Activated CD8-positive, alpha-beta memory T cell treated with anti-CD3 and anti-CD28 coated beads for 4 hours (primary cell): Measurements from ENCODE around the gene NBEAL1.
"Not testable (repeated sequence)": the region's sequence is repeated elsewhere in the genome, so short reads cannot be mapped to it uniquely, and the experiment has no call there.

Experiments used
- DNase-seq, 2 donors: peaks; one replicate each; pipeline ENCODE4 v3.0.0-alpha.2; 2020; ENCODE audit warnings: low read depth in 2 of 2

Gene NBEAL1

DNA sequence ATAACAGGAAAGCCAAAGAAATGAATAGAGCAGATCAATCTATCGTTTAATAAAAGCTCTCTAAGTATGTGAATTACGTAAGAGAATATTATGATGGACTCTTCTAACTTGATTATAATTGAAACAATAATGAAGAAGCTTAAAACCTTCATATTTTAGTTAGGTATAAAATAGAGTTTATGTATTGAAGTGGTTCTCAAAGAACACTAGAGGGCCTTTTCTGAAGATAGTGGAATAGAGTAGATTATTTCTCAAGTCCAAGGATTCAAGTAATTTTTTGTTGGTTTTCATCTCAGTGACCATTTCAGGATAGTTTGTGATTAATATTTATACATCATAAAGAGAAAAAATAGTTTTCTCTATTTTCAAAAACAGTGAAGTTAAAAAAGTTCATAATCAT is 97.7 kb downstream of the NBEAL1 start:
- DNase-seq = no peak

DNA sequence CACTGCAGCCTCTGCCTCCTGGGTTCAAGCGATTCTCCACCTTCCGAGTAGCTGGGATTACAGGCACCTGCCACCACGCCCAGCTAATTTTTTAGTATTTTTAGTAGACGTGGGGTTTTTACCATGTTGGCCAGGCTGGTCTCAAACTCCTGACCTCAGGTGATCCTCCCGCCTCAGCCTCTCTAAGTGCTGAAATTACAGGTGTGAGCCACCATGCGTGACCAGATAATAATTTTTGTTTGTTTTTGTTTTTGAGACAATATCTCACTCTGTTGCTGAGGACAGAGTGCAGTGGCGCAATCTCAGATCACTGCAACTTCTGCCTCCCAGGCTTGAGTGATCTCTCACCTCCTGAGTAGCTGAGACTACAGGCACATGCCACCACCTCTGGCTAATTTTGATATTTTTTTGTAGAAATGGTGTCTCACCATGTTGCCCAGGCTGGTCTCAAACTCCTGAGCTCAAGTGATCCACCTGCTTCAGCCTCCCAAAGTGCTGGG is 100.6 kb downstream of the NBEAL1 start:
- DNase-seq = not testable (repeated sequence)

DNA sequence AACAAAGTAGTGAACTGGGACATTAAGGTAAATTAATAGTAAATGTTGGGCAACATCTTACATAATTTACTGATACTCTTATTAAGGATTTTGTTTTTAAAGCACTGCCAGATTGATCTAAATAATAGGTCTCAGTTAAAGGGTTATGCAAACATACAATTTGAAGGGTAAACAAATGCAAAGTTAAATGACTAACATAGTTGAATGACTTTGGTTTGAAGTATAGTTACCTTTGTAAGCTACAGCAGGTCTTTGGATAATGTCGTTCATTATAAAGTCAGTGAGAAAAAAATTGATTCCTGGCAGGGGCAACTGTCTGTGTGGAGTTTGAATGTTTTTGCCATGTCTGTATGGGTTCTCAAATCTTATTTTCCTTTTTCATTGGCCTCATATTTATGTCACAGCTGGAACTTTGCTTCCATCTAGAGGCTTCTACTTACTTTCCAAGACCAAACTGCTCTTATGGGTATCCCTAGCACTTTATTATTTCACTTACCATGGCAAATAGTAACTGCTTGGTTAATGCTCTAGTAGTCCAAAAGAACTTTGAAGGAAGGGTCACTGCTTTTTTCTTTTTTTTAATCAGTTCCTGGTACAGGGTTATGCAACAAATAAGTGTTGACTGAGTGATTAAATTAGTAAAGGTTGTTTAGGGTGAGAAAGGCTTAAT is 107.8 kb downstream of the NBEAL1 start:
- no peak for DNase-seq

DNA sequence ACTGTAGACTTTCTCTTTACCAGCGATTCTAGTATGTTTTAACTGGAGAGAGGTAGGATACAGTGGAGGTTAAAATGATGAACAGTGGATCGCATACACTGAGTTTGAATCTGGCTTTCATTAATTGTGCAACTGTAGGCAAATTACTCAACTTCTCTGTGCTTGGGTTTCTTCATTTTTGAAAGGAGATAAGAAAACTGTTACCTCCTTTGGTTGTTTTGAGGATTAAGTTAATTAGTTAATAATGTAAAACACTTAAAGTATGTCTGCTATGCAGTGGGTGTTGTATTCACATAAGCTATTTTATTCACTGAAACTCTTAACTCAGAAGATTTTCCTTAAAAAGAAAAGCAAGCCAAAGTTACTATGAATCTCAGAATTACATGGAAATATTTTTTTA is 112.3 kb downstream of the NBEAL1 start:
- DNase-seq = no peak

DNA sequence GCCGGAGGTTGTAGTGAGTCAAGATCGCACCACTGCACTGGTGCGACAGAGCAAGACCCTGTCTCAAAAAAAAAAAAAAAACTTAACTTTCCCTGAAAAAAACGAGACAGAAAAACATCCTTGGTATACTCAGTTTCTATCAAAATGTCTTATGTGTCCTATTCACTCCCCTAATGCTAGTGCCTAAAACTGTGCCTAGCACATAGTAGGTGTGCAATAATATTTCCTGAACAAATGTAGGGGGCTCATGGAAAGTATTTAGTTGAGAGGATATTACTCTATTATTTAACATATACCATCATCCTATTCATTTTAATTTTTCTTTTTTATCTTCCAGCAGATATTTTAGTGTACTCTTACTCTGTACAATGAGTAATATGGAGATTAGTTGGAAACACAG is 120.4 kb downstream of the NBEAL1 start:
- DNase-seq = no peak

DNA sequence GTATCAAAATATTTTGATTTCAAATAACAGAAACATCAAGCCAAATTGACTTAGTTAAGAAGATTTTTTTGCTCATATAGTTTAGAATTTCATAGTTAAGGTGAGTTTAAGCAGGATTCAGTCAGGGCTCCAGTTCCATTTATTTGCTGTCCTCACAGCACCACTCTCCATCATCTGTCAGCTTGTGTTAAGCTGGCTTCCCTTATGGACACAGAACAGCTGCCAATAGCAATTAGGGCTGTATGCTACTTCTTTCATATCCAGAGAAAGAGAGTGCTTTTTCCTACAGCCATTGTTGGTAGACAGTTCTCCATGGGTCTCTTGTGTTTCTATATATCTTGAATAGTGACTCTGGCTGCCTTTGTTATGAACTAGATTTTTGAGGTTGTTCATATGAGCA is 128.7 kb downstream of the NBEAL1 start:
- no peak for DNase-seq

DNA sequence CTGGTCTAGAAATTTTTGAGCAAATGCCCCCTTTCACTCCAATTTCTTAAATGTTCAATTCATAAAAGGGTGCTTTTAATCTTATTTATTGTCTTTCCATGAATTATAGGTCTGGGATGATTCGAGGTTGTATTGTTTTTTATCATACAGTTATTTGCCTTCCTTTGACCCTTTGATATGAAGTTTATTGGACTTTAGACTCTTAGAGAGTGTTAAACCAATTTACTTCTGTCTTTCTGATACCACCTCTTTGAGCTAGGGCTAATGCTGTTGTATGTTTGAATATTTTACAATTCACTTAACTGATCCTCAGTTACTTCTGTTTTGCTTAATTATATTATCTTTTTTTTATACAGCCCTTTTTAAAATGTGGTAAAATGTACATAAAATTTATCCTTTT is 134.5 kb downstream of the NBEAL1 start:
- DNase-seq = no peak

DNA sequence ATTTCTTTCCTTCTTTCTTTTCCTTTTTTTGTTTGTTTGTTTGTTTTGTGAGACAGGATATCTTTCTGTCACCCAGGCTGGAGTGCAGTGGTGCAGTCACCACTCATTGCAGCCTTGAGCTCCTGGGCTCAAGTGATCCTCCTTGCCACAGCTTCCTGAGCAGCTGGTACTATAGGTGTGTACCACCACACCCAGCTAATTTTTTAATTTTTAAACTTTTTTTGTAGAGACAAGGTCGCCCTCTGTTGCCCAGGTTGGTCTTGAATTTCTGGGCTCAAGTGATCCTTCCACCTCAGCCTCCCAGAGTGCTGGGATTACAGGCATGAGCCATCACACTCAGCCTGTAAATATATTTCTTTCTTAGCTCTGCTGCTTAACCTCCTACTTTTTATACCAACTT is 140.7 kb downstream of the NBEAL1 start:
- DNase-seq = no peak

DNA sequence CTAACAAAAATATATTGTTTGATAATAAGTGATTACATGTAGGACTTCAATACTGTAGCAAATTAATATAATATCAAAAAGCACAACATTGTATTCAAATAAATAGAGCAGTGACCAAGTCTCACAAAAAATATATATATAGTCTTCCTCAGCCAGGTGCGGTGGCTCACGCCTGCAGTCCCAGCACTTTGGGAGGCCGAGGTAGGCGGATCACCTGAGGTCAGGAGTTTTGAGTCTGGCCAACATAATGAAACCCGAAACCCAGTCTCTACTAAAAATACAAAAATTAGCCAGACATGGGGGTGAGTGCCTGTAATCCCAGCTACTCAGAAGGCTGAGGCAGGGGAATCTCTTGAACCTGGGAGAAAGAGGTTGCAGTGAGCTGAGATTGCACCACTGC is 148.0 kb downstream of the NBEAL1 start:
- DNase-seq = not testable (repeated sequence)

DNA sequence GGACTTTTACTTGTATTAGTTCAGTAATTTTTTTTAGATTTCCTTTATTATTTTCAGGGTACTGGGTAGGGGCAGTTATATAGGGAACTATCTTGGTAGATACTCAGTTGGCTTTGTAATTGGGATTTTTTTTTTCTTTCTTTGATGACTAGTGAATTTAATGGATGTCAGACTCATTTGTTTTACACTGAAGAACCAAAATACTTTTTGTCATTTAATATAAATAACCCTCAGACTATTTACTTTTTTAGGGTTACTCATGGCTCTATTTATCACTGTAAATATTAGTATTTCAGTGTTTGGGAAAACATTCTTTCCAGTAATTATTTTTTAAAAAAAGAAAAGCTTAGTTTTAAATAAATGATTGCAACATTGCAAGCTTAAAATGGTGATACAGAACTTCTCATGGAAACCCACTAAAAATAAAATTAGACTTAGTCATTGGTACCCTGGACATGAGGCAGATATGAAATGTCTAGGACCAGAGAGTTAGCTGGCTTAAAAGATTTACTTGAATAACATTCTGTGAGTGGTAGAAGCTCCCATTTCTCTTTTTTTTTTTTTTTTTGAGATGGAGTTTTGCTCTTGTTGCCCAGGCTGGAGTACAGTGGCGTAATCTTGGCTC is 149.7 kb downstream of the NBEAL1 start:
- no peak for DNase-seq

DNA sequence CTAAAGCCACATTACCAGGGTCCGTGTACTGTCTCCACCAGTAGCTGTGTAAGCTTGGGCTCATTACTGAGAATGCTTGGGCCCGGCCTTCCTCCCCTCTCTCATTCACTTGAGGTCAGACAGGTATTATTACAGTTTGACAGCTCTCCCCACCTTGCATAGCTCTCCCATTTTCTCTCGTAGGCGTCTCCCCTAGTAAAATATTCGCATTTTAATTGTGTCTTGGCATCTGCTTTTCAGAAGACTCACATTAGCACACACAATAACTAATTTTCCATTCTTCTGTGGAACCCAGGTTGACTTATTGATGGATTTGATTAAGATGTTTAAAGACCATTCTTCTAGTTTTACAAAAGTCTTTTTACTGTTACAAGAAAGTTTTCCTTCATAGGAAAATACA is 153.1 kb downstream of the NBEAL1 start:
- DNase-seq = no peak

DNA sequence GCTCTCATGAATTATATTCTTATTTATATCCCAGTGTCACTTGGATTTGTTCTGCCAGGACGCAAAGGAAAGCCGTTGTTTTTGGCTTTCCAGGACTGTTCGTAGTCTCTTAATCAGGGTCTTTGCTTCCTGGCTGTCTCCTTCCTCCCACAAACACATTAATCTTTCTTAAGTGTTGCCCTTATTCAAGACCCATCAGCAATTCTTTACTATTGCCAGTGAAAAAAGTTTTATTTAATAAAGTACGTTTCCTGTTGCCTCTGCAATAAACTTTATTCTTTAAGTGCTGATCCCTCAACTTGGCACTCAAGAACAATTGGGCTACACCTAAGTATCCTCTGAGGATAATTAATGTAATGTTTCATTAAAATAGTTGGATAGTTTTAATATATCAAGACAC is 155.8 kb downstream of the NBEAL1 start:
- no peak for DNase-seq

DNA sequence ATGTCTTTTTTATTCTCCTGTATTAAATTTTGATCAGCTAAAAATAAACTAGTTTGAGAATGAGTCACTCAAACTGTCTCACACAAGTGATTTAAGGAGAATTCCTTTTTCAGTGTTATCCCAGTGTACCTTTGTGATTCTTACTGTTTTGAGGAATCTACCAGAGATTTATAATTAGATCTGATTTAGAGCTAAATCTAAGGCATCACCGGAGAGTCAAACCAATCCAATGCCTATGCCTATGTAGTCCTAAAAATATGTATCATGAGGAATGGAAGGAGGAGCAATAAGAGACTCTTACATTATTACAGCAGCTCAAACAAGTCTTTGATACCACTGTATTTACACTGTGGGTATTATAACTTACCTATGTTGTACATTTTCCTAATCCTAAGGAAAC is 160.7 kb downstream of the NBEAL1 start:
- DNase-seq = no peak

DNA sequence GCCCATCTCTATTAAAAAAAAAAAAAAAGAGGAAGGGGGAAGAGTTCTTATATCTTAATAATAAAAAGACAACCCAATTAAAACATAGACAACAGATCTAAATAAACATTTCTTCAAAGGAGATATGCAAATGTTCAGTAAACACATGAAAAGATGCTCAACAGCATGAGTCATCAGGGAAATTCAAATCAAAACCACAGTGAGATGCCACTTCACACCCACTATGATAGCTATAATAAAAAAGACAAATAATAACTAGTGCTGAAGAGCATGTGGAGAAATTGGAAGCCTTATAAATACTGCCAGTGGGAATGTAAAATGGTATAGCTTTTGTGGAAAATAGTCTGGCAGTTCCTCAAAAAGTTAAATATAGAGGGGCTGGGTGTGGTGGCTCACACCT is 162.7 kb downstream of the NBEAL1 start:
- DNase-seq = no peak

DNA sequence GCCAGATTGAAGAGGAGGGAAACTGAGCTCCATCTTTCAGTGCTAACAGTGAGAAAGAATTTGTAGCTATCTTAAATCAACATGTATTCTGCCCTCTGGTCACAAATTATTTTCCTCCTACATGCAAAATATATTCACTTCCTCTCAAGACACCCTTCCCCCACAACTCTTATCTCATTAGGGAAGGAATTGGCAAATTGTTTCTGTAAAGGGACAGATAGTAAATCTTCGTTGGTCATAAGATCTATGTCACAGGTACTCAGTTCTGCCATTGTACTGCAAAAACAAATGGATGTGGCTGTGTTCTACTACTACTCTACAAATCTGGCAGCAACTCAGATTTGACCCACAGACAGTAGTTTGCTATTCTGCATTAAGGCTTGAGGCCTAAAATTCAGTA is 171.2 kb downstream of the NBEAL1 start:
- DNase-seq = no peak

DNA sequence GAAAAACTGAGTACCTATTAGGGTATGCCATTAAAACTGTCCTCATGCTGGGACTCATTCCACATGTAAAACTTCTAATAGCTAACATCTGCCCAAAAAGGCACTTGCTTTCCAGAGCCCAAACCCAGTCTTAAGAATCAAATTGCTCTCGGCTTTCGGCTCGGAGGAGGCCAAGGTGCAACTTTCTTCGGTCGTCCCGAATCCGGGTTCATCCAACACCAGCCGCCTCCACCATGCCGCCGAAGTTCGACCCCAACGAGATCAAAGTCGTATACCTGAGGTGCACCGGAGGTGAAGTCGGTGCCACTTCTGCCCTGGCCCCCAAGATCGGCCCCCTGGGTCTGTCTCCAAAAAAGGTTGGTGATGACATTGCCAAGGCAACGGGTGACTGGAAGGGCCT is 175.9 kb downstream of the NBEAL1 start:
- not testable (repeated sequence) for DNase-seq

DNA sequence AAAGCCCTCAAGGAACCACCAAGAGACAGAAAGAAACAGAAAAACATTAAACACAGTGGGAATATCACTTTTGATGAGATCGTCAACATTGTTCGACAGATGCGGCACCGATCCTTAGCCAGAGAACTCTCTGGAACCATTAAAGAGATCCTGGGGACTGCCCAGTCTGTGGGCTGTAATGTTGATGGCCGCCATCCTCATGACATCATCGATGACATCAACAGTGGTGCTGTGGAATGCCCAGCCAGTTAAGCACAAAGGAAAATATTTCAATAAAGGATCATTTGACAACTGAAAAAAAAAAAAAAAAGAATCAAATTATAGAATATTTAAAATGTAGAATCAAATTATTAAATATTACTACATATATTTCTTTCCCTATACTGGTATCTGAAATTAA is 176.4 kb downstream of the NBEAL1 start:
- not testable (repeated sequence) for DNase-seq

DNA sequence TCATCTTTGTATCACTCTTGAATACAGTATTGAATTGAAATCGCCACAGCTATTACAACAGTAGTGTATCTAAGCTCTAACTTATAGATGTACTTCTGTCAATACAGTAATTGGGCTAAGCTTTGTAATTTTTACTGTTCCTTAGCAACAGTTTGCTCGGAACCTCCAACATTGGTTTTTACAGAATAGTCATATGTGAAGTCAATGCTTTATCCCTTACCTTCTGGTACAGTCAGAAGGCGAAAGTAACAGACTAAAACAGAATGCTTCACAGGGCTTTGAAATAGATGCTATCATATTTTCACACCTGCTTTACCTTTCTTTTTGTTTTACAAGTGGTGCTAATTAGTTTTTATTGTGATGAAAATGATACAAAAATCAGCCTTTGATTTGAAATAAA is 177.3 kb downstream of the NBEAL1 start:
- DNase-seq = no peak

DNA sequence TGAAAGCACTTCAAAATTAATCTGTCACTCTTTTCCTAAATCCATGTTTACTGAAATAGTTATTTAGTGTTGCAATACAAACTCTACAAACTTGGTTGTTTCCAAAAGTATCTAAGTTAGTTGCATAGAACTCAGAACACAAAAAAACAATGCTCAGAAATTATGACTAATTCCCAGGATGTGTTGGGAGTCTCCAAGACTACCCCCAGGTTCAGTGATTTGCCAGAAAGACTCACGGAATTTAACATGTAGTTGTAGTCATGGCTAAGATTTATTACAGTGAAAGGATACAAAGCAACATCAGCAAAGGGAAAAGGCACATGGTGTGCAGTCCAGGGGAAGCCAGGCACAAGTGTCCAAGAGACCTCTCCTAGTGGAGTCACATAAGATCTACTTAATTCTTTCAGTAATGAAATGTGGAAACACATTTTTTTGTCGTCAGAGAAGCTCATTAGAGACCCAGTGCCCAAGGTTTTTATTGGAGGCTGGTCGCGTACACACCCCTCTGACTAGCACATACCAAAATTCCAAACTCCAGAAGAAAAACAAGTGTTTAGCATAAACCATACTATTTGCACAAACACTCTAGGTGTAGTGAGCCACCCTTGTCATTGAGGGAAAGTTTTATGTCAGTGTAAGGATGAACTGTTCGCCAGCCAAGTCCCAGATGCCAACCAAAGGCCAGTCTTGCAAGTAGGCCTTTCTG is 180.8 kb downstream of the NBEAL1 start:
- DNase-seq = no peak

DNA sequence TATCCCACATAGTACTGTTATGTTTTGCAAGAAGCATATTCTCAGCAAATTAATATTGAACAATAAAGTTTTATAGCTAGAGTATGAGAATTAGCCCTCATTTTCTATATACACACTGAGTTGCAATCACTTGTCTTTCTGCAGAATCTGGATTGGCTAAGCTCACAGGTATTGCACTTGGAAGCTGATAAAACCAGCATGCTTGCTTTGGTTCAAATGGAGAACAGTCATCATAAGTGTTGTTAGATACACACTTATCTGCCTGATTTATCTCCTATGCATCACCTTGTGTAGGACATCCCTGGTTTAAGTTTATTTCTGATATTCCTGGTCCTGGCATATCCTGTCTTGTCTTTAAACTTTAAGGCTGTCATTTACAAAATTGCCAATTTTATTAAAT is 186.2 kb downstream of the NBEAL1 start:
- no peak for DNase-seq

DNA sequence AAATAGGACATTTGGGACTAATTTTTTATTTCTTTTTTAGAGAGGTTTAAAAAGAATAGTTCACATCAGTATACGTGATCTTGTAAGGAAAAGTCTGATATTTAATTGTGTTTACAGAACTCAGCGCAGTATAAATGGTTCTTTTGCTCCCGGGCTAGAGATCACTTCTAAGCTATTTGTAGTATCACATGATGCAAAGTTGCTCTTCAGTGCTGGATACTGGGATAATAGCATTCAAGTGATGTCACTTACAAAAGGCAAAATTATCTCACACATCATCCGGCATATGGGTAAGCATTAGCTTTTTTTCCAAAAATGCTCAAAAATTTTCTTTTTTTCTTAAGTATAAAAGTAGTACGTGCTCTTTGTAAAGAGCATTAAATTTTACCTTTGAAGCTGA is 186.8 kb downstream of the NBEAL1 start:
- no peak for DNase-seq

DNA sequence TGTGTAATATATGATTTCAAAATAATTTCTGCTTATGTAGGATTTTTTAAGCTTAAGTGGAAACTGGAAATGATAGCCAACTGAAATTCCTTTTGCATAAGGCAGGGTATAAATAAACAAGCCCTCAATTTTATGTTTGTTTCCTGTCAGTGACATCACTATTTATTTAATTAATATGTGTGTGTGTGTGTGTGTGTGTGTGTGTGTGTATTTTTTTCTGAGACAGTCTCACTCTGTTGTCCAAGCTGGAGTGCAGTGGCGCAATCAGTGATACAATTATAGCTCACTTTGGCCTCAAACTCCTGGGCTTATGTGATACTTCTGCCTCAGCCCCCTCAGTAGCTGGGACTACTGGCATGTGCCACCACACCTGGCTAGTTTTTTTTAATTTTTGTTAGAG is 194.9 kb downstream of the NBEAL1 start:
- no peak for DNase-seq

DNA sequence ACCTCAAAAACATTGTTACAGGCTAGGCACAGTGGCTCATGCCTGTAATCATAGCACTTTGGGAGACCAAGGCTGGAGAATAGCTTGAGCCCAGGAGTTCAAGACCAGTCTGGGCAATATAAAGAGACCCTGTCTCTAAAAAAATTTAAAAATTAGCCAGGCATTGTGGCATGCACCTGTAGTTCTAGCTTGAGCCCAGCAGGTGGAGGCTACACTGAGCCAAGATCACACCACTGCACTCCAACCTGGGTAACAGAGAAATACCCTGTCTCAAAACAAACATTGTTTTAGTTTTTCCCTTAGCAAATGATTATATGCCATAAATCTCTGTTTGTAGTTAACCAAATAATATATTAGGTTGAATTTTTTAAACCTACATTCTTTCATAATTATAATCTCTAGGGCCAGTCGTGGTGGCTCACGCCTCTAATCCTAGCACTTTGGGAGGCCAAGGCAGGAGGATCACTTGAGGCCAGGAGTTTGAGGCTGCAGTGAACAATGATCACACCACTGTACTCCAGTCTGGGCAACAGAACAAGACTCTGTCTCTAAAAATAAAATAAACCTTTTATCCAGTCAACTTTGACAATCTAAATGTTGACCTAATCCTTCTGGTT is 210.9 kb downstream of the NBEAL1 start:
- DNase-seq = no peak
